WTC11 (cell line): ENCODE measurements around the gene RFK. TPM values are rescaled to one million over a fixed set of nuclear protein-coding genes. Genes with fewer than 3 reads are reported as not detected.

Experiments used
- ATAC-seq: fragments of 200-7000 bp; cut with Tn5 transposase; 2 replicates; pipeline ENCODE4 v1.10.0; 2021; ENCODE audit warnings: mild to moderate bottlenecking, moderate library complexity
- CTCF ChIA-PET: fragments of 300-600 bp; sonication (Branson Sonifier 250); formaldehyde crosslinking; loops from one replicate; lab custom pipeline; 2021; ENCODE audit warnings: antibody characterized with exemption; lab: Charles Lee
- POLR2A ChIA-PET: fragments of 350-600 bp; sonication (Branson Sonifier 250); formaldehyde crosslinking; loops from one replicate; lab custom pipeline; 2021; ENCODE audit warnings: antibody characterized with exemption; lab: Charles Lee
- DNase-seq: peaks from one replicate; pipeline ENCODE4 v3.0.0; 2021; ENCODE audit warnings: low spot score
- H3K27ac Mint-ChIP-seq: 2 replicates; pipeline ENCODE4 v1.8.0; 2021; ENCODE audit warnings: mixed read lengths
- H3K27me3 Mint-ChIP-seq: 2 replicates; pipeline ENCODE4 v1.8.0; 2021; ENCODE audit warnings: low read depth, mild to moderate bottlenecking, moderate library complexity, mixed read lengths
- H3K36me3 Mint-ChIP-seq: 2 replicates; pipeline ENCODE4 v1.8.0; 2021; ENCODE audit warnings: mixed read lengths
- H3K4me1 Mint-ChIP-seq: 2 replicates; pipeline ENCODE4 v1.8.0; 2022; ENCODE audit warnings: mixed read lengths
- H3K4me3 Mint-ChIP-seq: 2 replicates; pipeline ENCODE4 v1.8.0; 2021; ENCODE audit warnings: mild to moderate bottlenecking, moderate library complexity, mixed read lengths
- H3K9me3 Mint-ChIP-seq: 2 replicates; pipeline ENCODE4 v1.8.0; 2021; ENCODE audit warnings: mixed read lengths
- ATF3 ChIP-seq: sonication (generic); formaldehyde crosslinking; conservative IDR thresholded peaks from 2 replicates; pipeline ENCODE4 v1.8.1; 2022; ENCODE audit warnings: mild to moderate bottlenecking, missing genetic modification reagents
- GABPB1 ChIP-seq: sonication (generic); formaldehyde crosslinking; IDR thresholded peaks from 2 replicates; pipeline ENCODE4 v1.8.1; 2023; ENCODE audit warnings: mild to moderate bottlenecking, missing genetic modification reagents
- GRHL2 ChIP-seq: fragments of 250-450 bp; sonication (Bioruptor Pico); IDR thresholded peaks from 2 replicates; pipeline ENCODE4 v1.8.0; 2022; ENCODE audit warnings: mild to moderate bottlenecking, moderate library complexity; ENCODE audit not compliant: insufficient replicate concordance, severe bottlenecking
- IRF2 ChIP-seq: sonication (generic); formaldehyde crosslinking; IDR thresholded peaks from 2 replicates; pipeline ENCODE4 v1.8.0; 2022; ENCODE audit warnings: low read depth, missing genetic modification reagents, borderline replicate concordance
- NFATC4 ChIP-seq: fragments of 250-450 bp; sonication (Bioruptor Pico); IDR thresholded peaks from 2 replicates; pipeline ENCODE4 v1.9.0; 2021; ENCODE audit warnings: mild to moderate bottlenecking
- RORB ChIP-seq: fragments of 250-450 bp; sonication (Bioruptor Pico); IDR thresholded peaks from 2 replicates; pipeline ENCODE4 v1.9.0; 2021; ENCODE audit warnings: mild to moderate bottlenecking
- STAT6 ChIP-seq: sonication (generic); formaldehyde crosslinking; conservative IDR thresholded peaks from 2 replicates; pipeline ENCODE4 v1.8.1; 2023; ENCODE audit warnings: mild to moderate bottlenecking, low read depth, missing genetic modification reagents, moderate library complexity
- ZBTB21 ChIP-seq: sonication (generic); formaldehyde crosslinking; IDR thresholded peaks from 2 replicates; pipeline ENCODE4 v1.8.1; 2023; ENCODE audit warnings: mild to moderate bottlenecking, missing genetic modification reagents, borderline replicate concordance
- ZNF138 ChIP-seq: sonication (generic); formaldehyde crosslinking; conservative IDR thresholded peaks from 2 replicates; pipeline ENCODE4 v1.8.1; 2022; ENCODE audit warnings: mild to moderate bottlenecking, moderate library complexity, missing genetic modification reagents
- ZNF219 ChIP-seq: sonication (generic); formaldehyde crosslinking; IDR thresholded peaks from 2 replicates; pipeline ENCODE4 v1.8.0; 2023; ENCODE audit warnings: missing genetic modification reagents, mild to moderate bottlenecking, borderline replicate concordance
- ZNF232 ChIP-seq: sonication (generic); formaldehyde crosslinking; IDR thresholded peaks from 2 replicates; pipeline ENCODE4 v1.8.0; 2022; ENCODE audit warnings: mild to moderate bottlenecking, missing genetic modification reagents
- ZNF423 ChIP-seq: fragments of 250-450 bp; sonication (Bioruptor Pico); IDR thresholded peaks from 2 replicates; pipeline ENCODE4 v2.1.2; 2022; ENCODE audit warnings: mild to moderate bottlenecking, moderate library complexity
- ZNF532 ChIP-seq: fragments of 250-450 bp; sonication (Bioruptor Pico); IDR thresholded peaks from 2 replicates; pipeline ENCODE4 v1.9.0; 2021; ENCODE audit warnings: mild to moderate bottlenecking, borderline replicate concordance
- ZNF671 ChIP-seq: fragments of 250-450 bp; sonication (Bioruptor Pico); IDR thresholded peaks from 2 replicates; pipeline ENCODE4 v1.8.0; 2021; ENCODE audit warnings: mild to moderate bottlenecking
- total RNA-seq: library from RNA; stranded (reverse); gene quantifications from 3 replicates; pipeline ENCODE4 v1.2.3, GENCODE V29; 2021
- TF ChIP-seq, protein P1 (sequence below): fragments of 250-450 bp; sonication (Bioruptor Pico); IDR thresholded peaks from 2 replicates; pipeline ENCODE4 v1.9.0; 2021; ENCODE audit warnings: mild to moderate bottlenecking
- TF ChIP-seq, protein P2 (sequence below): sonication (generic); formaldehyde crosslinking; IDR thresholded peaks from 2 replicates; pipeline ENCODE4 v1.8.0; 2023; ENCODE audit warnings: mild to moderate bottlenecking, missing genetic modification reagents
- TF ChIP-seq, protein P3 (sequence below): fragments of 200-600 bp; IDR thresholded peaks from 2 replicates; pipeline ENCODE4 v1.8.0; 2022; ENCODE audit warnings: antibody characterized with exemption

Gene RFK
- total RNA-seq, 1 experiment from 2014 or later = 14.9 TPM

DNA sequence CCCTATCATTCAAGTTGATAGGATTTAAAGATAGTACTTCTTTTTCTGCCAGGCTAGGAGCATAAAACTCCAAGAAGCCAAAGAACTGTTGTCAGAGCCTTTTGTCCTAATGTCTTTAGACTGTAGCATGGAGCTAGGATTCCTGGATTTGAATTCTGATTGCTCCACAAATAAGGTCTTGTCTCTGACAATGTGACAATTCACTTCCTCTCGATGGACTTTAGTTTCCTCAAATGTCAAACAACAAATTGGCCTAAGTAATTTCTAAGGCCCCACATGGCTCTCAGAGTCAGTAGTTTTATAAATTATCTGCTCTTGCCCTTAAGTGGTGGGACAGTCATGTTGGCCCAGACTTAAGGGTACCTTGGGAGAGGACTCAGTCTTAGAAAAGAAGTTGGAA is 36.7 kb downstream of the RFK start:
- H3K27me3 Mint-ChIP-seq = no peaks in the 10 kb centered on the region
- H3K4me1 Mint-ChIP-seq = peaks cover under 1% of the 10 kb centered on the region; the same call in 1 of the 2 replicates
- H3K4me3 Mint-ChIP-seq = no peak overlapping the region
- no peak overlapping the region for H3K27ac Mint-ChIP-seq
- no peaks in the 10 kb centered on the region; the same call in 1 of the 2 replicates for H3K36me3 Mint-ChIP-seq
- no peak for DNase-seq
- peaks cover 4% of the 10 kb centered on the region; the same call in 1 of the 2 replicates for H3K9me3 Mint-ChIP-seq
- ATAC-seq = no peak
- ChIA-PET POLR2A (interaction anchor here (0.6 to 0.7 kb wide), 2 partner anchors 8 to 427 kb away, joined by 3 to 8 read pairs; no protein-coding TSS in a partner anchor), CTCF (no interaction called here)
- TF ChIP-seq ZNF138 (CRISPR knock-in tag) (no peak), NFATC4 (no peak), ATF3 (no peak), ZBTB21 (no peak), ZNF532 (no peak), ZNF219 (CRISPR knock-in tag) (no peak), ZNF671 (CRISPR knock-in tag) (no peak), IRF2 (no peak), GABPB1 (CRISPR knock-in tag) (no peak), GRHL2 (CRISPR knock-in tag) (no peak), STAT6 (CRISPR knock-in tag) (no peak), ZNF423 (no peak), RORB (CRISPR knock-in tag) (no peak), ZNF232 (no peak)
- TF ChIP-seq, protein P1, sequence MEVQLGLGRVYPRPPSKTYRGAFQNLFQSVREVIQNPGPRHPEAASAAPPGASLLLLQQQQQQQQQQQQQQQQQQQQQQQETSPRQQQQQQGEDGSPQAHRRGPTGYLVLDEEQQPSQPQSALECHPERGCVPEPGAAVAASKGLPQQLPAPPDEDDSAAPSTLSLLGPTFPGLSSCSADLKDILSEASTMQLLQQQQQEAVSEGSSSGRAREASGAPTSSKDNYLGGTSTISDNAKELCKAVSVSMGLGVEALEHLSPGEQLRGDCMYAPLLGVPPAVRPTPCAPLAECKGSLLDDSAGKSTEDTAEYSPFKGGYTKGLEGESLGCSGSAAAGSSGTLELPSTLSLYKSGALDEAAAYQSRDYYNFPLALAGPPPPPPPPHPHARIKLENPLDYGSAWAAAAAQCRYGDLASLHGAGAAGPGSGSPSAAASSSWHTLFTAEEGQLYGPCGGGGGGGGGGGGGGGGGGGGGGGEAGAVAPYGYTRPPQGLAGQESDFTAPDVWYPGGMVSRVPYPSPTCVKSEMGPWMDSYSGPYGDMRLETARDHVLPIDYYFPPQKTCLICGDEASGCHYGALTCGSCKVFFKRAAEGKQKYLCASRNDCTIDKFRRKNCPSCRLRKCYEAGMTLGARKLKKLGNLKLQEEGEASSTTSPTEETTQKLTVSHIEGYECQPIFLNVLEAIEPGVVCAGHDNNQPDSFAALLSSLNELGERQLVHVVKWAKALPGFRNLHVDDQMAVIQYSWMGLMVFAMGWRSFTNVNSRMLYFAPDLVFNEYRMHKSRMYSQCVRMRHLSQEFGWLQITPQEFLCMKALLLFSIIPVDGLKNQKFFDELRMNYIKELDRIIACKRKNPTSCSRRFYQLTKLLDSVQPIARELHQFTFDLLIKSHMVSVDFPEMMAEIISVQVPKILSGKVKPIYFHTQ (CRISPR knock-in tag) = no peak
- TF ChIP-seq, protein P2, sequence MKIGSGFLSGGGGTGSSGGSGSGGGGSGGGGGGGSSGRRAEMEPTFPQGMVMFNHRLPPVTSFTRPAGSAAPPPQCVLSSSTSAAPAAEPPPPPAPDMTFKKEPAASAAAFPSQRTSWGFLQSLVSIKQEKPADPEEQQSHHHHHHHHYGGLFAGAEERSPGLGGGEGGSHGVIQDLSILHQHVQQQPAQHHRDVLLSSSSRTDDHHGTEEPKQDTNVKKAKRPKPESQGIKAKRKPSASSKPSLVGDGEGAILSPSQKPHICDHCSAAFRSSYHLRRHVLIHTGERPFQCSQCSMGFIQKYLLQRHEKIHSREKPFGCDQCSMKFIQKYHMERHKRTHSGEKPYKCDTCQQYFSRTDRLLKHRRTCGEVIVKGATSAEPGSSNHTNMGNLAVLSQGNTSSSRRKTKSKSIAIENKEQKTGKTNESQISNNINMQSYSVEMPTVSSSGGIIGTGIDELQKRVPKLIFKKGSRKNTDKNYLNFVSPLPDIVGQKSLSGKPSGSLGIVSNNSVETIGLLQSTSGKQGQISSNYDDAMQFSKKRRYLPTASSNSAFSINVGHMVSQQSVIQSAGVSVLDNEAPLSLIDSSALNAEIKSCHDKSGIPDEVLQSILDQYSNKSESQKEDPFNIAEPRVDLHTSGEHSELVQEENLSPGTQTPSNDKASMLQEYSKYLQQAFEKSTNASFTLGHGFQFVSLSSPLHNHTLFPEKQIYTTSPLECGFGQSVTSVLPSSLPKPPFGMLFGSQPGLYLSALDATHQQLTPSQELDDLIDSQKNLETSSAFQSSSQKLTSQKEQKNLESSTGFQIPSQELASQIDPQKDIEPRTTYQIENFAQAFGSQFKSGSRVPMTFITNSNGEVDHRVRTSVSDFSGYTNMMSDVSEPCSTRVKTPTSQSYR = no peak
- TF ChIP-seq, protein P3, sequence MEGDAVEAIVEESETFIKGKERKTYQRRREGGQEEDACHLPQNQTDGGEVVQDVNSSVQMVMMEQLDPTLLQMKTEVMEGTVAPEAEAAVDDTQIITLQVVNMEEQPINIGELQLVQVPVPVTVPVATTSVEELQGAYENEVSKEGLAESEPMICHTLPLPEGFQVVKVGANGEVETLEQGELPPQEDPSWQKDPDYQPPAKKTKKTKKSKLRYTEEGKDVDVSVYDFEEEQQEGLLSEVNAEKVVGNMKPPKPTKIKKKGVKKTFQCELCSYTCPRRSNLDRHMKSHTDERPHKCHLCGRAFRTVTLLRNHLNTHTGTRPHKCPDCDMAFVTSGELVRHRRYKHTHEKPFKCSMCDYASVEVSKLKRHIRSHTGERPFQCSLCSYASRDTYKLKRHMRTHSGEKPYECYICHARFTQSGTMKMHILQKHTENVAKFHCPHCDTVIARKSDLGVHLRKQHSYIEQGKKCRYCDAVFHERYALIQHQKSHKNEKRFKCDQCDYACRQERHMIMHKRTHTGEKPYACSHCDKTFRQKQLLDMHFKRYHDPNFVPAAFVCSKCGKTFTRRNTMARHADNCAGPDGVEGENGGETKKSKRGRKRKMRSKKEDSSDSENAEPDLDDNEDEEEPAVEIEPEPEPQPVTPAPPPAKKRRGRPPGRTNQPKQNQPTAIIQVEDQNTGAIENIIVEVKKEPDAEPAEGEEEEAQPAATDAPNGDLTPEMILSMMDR = no peak
